ENCODE data around the gene SEMA5A. TPM values are rescaled to one million over a fixed set of nuclear protein-coding genes. Genes with fewer than 3 reads are reported as not detected.

The SEMA5A gene
- total RNA-seq, 1 donor from 2014 or later: 31.9 TPM

GRCh38 chr5:9431151-9431495, 114.8 kb downstream of the SEMA5A start:
- TF ChIP-seq, protein P1, sequence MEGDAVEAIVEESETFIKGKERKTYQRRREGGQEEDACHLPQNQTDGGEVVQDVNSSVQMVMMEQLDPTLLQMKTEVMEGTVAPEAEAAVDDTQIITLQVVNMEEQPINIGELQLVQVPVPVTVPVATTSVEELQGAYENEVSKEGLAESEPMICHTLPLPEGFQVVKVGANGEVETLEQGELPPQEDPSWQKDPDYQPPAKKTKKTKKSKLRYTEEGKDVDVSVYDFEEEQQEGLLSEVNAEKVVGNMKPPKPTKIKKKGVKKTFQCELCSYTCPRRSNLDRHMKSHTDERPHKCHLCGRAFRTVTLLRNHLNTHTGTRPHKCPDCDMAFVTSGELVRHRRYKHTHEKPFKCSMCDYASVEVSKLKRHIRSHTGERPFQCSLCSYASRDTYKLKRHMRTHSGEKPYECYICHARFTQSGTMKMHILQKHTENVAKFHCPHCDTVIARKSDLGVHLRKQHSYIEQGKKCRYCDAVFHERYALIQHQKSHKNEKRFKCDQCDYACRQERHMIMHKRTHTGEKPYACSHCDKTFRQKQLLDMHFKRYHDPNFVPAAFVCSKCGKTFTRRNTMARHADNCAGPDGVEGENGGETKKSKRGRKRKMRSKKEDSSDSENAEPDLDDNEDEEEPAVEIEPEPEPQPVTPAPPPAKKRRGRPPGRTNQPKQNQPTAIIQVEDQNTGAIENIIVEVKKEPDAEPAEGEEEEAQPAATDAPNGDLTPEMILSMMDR (conservative IDR thresholded peaks at IDR 0.05): no peak
- Mint-ChIP-seq H3K27ac (ENCODE audit: unreplicated experiment) (no peak overlapping the region), H3K27me3 (ENCODE audit: low read depth) (no peaks in the 10 kb centered on the region), H3K4me1 (peaks cover 16% of the 10 kb centered on the region), H3K4me3 (no peak overlapping the region), H3K9me3 (no peaks in the 10 kb centered on the region), H3K36me3 (ENCODE audit: low read depth) (peaks cover 2% of the 10 kb centered on the region)
- no peak for DNase-seq (ENCODE audit: low read depth, low spot score)

- Mint-ChIP-seq H3K27ac (ENCODE audit: unreplicated experiment) (no peak overlapping the region), H3K36me3 (ENCODE audit: low read depth) (no peaks in the 10 kb centered on the region), H3K9me3 (no peaks in the 10 kb centered on the region), H3K27me3 (ENCODE audit: low read depth) (no peaks in the 10 kb centered on the region), H3K4me3 (no peak overlapping the region), H3K4me1 (peaks cover 16% of the 10 kb centered on the region)
- TF ChIP-seq, protein P1 (conservative IDR thresholded peaks at IDR 0.05): no peak
- DNase-seq (ENCODE audit: low read depth, low spot score): no peak
These were observed 115.6 kb downstream of the SEMA5A start for GRCh38 chr5:9430306-9430705.

DNA sequence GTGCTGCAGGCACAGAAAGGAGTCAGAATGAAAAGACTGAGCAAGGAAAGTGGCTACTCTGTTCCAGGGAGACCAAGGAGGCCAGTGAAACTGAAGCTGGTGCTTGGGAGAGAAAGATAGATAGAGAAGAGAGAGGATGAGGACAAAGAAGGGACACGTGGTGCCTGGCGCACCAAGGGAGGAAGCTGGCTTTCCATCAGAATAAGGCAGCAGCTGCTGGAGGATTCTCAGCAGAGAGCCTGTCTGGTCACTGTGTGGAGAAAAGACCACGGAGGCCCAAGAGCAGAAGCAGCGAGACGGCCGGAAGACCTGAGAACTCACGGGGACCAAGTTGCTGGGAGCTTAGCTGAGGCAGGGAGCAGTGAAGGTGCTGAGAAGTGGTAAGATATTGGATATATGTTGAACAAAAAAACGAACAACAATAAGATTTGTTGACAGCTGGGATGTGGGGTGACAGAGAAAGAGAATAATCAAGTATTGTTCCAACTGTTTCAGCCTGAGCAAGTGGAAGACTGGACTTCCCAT, 116.1 kb downstream of the SEMA5A start:
- TF ChIP-seq, protein P1 (conservative IDR thresholded peaks at IDR 0.05): no peak
- H3K27me3 Mint-ChIP-seq (ENCODE audit: low read depth): no peaks in the 10 kb centered on the region

GRCh38 chr5:9428272-9428671, 117.6 kb downstream of the SEMA5A start:
- Mint-ChIP-seq H3K27ac (ENCODE audit: unreplicated experiment) (no peak overlapping the region), H3K9me3 (no peaks in the 10 kb centered on the region)

More for the DNA sequence above, 116.1 kb downstream of the SEMA5A start:
- H3K36me3 Mint-ChIP-seq (ENCODE audit: low read depth): no peaks in the 10 kb centered on the region
- no peak overlapping the region for H3K4me3 Mint-ChIP-seq
- no peak for DNase-seq (ENCODE audit: low read depth, low spot score)
- H3K9me3 Mint-ChIP-seq: no peaks in the 10 kb centered on the region
- no peak overlapping the region for H3K27ac Mint-ChIP-seq (ENCODE audit: unreplicated experiment)
- H3K4me1 Mint-ChIP-seq: peaks cover 17% of the 10 kb centered on the region

GRCh38 chr5:9425710-9426109, 120.2 kb downstream of the SEMA5A start:
- no peaks in the 10 kb centered on the region for H3K27me3 Mint-ChIP-seq (ENCODE audit: low read depth)
- no peak for DNase-seq (ENCODE audit: low read depth, low spot score)
- no peak overlapping the region for H3K27ac Mint-ChIP-seq (ENCODE audit: unreplicated experiment)
- H3K4me1 Mint-ChIP-seq: peaks cover 10% of the 10 kb centered on the region
- peaks cover 3% of the 10 kb centered on the region for H3K36me3 Mint-ChIP-seq (ENCODE audit: low read depth)
- H3K4me3 Mint-ChIP-seq: no peak overlapping the region
- no peaks in the 10 kb centered on the region for H3K9me3 Mint-ChIP-seq
- TF ChIP-seq, protein P1 (conservative IDR thresholded peaks at IDR 0.05): no peak

More at GRCh38 chr5:9428272-9428671, 117.6 kb downstream of the SEMA5A start:
- no peak for DNase-seq (ENCODE audit: low read depth, low spot score)
- no peaks in the 10 kb centered on the region for H3K27me3 Mint-ChIP-seq (ENCODE audit: low read depth)
- no peak overlapping the region for H3K4me3 Mint-ChIP-seq
- TF ChIP-seq, protein P1 (conservative IDR thresholded peaks at IDR 0.05): no peak
- H3K36me3 Mint-ChIP-seq (ENCODE audit: low read depth): no peaks in the 10 kb centered on the region
- peaks cover 26% of the 10 kb centered on the region for H3K4me1 Mint-ChIP-seq

Measured in neural crest cell (in vitro differentiated cells).